Measurements from ENCODE around the gene MACROD2. TPM values are rescaled to one million over a fixed set of nuclear protein-coding genes. Genes with fewer than 3 reads are reported as not detected.

Gene MACROD2
- total and polyA plus RNA-seq, 2 donors (not counting 1 experiment from before 2014, with no cell fraction given): 5.3 to 6.7 TPM

GRCh38 chr20:15817351-15817750 is 1822.0 kb downstream of the MACROD2 start:
- no peak overlapping the region for H3K27ac Mint-ChIP-seq
- no peaks in the 10 kb centered on the region for H3K4me1 Mint-ChIP-seq
- no peak for DNase-seq
- Histone ChIP-seq H4K20me1 (ENCODE audit: control insufficient read depth, insufficient read depth, low read length, poor library complexity, severe bottlenecking) (no peaks in the 10 kb centered on the region), H3K4me1 (ENCODE audit: control insufficient read depth in 2 of 2, insufficient read depth in 2 of 2, low read length in 2 of 2) (no peaks in the 10 kb centered on the region), H3K4me2 (replicated peaks; ENCODE audit: low read depth, low read length, poor library complexity, severe bottlenecking) (no peak overlapping the region), H2AFZ (ENCODE audit: insufficient read depth, low read depth, low read length, poor library complexity, severe bottlenecking) (no peak overlapping the region), H3K9me3 (ENCODE audit: control extremely low read depth in 1 of 3, control insufficient read depth in 2 of 3, insufficient read depth in 1 of 3, low read length in 2 of 3) (peaks cover 0 to 1% (median 0%) of the 10 kb centered on the region in 3 donors), H3K27ac (ENCODE audit: low read length in 2 of 2) (no peak overlapping the region), H3K27me3 (replicated peaks in 1 of 4; ENCODE audit: control extremely low read depth in 1 of 4, control insufficient read depth in 3 of 4, insufficient read depth in 4 of 4, low read length in 3 of 4) (no peaks in the 10 kb centered on the region), H3K36me3 (replicated peaks in 1 of 2; ENCODE audit: control extremely low read depth in 1 of 2, control insufficient read depth in 1 of 2, extremely low read depth in 1 of 2, insufficient read depth in 2 of 2, low read length in 1 of 2) (no peaks in the 10 kb centered on the region), H3K79me2 (ENCODE audit: control insufficient read depth, insufficient read depth, low read length) (no peaks in the 10 kb centered on the region), H3K4me3 (ENCODE audit: control extremely low read depth in 1 of 5, extremely low read depth in 1 of 5, insufficient read depth in 1 of 5, low read depth in 2 of 5, low read length in 4 of 5) (no peak overlapping the region), H3K9ac (ENCODE audit: low read length) (no peak overlapping the region)
- peaks cover 2% of the 10 kb centered on the region for H3K9me3 Mint-ChIP-seq (ENCODE audit: insufficient read depth)
- WGBS (ENCODE audit: insufficient coverage): 100% methylated on average over 1 of the region's 2 CpGs
- ATAC-seq (ENCODE audit: low read depth): no peak
- no peaks in the 10 kb centered on the region for H3K27me3 Mint-ChIP-seq
- POLR2A ChIA-PET: no interaction called here
- intact Hi-C loops (cut with micrococcal nuclease): no loop called here
- H3K4me3 Mint-ChIP-seq: no peak overlapping the region
- no peak for TF ChIP-seq CTCF (IDR thresholded peaks at IDR 0.05)
- no peak for TF ChIP-seq EZH2 (IDR thresholded peaks at IDR 0.05; ENCODE audit: borderline replicate concordance, insufficient read depth, low read depth, low read length, poor library complexity, severe bottlenecking)
- CTCF ChIA-PET: no interaction called here

GRCh38 chr20:15818651-15819071 is 1823.3 kb downstream of the MACROD2 start:
- Histone ChIP-seq H3K4me3 (ENCODE audit: control extremely low read depth in 1 of 5, extremely low read depth in 1 of 5, insufficient read depth in 1 of 5, low read depth in 2 of 5, low read length in 4 of 5) (no peak overlapping the region), H3K36me3 (replicated peaks in 1 of 2; ENCODE audit: control extremely low read depth in 1 of 2, control insufficient read depth in 1 of 2, extremely low read depth in 1 of 2, insufficient read depth in 2 of 2, low read length in 1 of 2) (no peaks in the 10 kb centered on the region), H3K27ac (ENCODE audit: low read length in 2 of 2) (no peak overlapping the region), H3K79me2 (ENCODE audit: control insufficient read depth, insufficient read depth, low read length) (no peaks in the 10 kb centered on the region), H3K9me3 (ENCODE audit: control extremely low read depth in 1 of 3, control insufficient read depth in 2 of 3, insufficient read depth in 1 of 3, low read length in 2 of 3) (peaks cover 0 to 1% (median 0%) of the 10 kb centered on the region in 3 donors), H2AFZ (ENCODE audit: insufficient read depth, low read depth, low read length, poor library complexity, severe bottlenecking) (no peak overlapping the region), H3K27me3 (replicated peaks in 1 of 4; ENCODE audit: control extremely low read depth in 1 of 4, control insufficient read depth in 3 of 4, insufficient read depth in 4 of 4, low read length in 3 of 4) (no peaks in the 10 kb centered on the region), H3K4me2 (replicated peaks; ENCODE audit: low read depth, low read length, poor library complexity, severe bottlenecking) (no peak overlapping the region), H3K9ac (ENCODE audit: low read length) (no peak overlapping the region), H3K4me1 (ENCODE audit: control insufficient read depth in 2 of 2, insufficient read depth in 2 of 2, low read length in 2 of 2) (no peaks in the 10 kb centered on the region), H4K20me1 (ENCODE audit: control insufficient read depth, insufficient read depth, low read length, poor library complexity, severe bottlenecking) (no peaks in the 10 kb centered on the region)
- ChIA-PET CTCF (no interaction called here), POLR2A (no interaction called here)
- H3K9me3 Mint-ChIP-seq (ENCODE audit: insufficient read depth): peaks cover 2% of the 10 kb centered on the region
- intact Hi-C loops (cut with micrococcal nuclease): no loop called here
- no peak overlapping the region for H3K4me3 Mint-ChIP-seq
- H3K27ac Mint-ChIP-seq: no peak overlapping the region
- no peak for DNase-seq
- 89% methylated on average over 3 of the region's 4 CpGs for WGBS (ENCODE audit: insufficient coverage)
- TF ChIP-seq CTCF (IDR thresholded peaks at IDR 0.05) (no peak), EZH2 (IDR thresholded peaks at IDR 0.05; ENCODE audit: borderline replicate concordance, insufficient read depth, low read depth, low read length, poor library complexity, severe bottlenecking) (no peak)
- H3K27me3 Mint-ChIP-seq: no peaks in the 10 kb centered on the region
- no peak for ATAC-seq (ENCODE audit: low read depth)
- no peaks in the 10 kb centered on the region for H3K4me1 Mint-ChIP-seq
